GM12891 (cell line): ENCODE measurements around the gene MET.

Experiments used
- PAX5 ChIP-seq: IDR thresholded peaks from 2 replicates; pipeline ENCODE4 v1.6.1; 2011; ENCODE audit warnings: low read length, moderate library complexity, mild to moderate bottlenecking; ENCODE audit not compliant: insufficient read depth, severe bottlenecking
- POLR2A ChIP-seq: IDR thresholded peaks from 2 replicates; pipeline ENCODE4 v1.6.1; 2011; ENCODE audit warnings: low read depth, low read length, control low read depth
- POLR2AphosphoS5 ChIP-seq: IDR thresholded peaks from 2 replicates; pipeline ENCODE4 v1.6.1; 2011; ENCODE audit warnings: low read depth, low read length, control low read depth
- POU2F2 ChIP-seq: IDR thresholded peaks from 2 replicates; pipeline ENCODE4 v1.6.1; 2011; ENCODE audit warnings: low read depth, mild to moderate bottlenecking, control low read depth, low read length, moderate library complexity
- TAF1 ChIP-seq: IDR thresholded peaks from 2 replicates; pipeline ENCODE4 v1.6.1; 2011; ENCODE audit warnings: low read depth, low read length, control low read depth

DNA sequence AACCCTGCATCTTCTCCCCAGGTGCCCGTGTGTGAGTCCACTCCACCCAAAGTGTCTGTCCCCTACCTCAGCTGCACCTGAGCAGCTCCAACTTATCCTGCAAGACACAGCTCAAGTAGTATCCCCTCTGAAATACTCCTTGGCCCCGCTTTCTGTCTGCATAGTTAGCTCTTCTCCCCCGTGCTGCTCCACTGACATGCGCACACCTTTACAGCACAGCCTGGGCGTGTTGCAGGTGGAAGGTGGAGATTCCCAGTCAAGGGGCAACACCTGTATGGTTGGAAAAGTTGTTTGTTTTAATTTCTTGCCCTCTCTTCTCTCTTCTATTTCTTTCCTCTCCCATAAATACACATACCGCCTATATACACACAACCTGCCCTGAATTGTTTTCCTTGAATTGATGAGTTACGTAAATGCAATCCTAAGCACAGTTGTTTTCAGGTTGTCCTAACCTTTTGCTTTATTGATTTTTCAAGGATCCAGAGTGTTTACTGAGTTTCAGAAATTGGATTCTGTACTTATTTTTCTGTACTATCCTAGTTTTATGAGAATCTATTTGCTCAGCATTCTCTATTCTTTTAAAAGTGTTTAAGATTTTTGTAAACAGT lies 14.9 kb downstream of the MET start:
- TF ChIP-seq POLR2AphosphoS5 (no peak), POLR2A (no peak), PAX5 (no peak), TAF1 (no peak), POU2F2 (no peak)
